ENCODE measurements around the gene EXT2.

The EXT2 gene

DNA sequence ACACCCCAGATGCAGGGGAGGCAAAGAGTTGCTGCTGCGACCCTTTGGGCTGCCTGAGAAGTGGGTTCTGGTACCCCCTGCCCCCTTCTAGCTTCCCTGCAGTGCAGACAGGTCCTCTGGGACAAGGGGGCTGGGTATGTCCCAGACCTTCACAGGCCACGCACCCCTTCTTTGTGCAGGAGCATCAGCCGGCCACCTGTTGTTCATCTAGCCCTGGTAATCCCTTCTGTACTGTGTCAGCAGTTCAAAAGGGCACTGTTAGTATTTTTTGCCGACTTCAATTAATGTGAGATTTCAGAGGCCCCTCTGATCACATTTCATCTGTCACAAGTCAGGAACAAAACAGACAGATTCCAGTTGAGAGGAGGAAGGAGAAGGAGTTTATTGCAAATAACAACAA is 164.6 kb downstream of the EXT2 start:
- TF ChIP-seq, protein P1, sequence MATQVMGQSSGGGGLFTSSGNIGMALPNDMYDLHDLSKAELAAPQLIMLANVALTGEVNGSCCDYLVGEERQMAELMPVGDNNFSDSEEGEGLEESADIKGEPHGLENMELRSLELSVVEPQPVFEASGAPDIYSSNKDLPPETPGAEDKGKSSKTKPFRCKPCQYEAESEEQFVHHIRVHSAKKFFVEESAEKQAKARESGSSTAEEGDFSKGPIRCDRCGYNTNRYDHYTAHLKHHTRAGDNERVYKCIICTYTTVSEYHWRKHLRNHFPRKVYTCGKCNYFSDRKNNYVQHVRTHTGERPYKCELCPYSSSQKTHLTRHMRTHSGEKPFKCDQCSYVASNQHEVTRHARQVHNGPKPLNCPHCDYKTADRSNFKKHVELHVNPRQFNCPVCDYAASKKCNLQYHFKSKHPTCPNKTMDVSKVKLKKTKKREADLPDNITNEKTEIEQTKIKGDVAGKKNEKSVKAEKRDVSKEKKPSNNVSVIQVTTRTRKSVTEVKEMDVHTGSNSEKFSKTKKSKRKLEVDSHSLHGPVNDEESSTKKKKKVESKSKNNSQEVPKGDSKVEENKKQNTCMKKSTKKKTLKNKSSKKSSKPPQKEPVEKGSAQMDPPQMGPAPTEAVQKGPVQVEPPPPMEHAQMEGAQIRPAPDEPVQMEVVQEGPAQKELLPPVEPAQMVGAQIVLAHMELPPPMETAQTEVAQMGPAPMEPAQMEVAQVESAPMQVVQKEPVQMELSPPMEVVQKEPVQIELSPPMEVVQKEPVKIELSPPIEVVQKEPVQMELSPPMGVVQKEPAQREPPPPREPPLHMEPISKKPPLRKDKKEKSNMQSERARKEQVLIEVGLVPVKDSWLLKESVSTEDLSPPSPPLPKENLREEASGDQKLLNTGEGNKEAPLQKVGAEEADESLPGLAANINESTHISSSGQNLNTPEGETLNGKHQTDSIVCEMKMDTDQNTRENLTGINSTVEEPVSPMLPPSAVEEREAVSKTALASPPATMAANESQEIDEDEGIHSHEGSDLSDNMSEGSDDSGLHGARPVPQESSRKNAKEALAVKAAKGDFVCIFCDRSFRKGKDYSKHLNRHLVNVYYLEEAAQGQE (IDR thresholded peaks at IDR 0.05; ENCODE audit: insufficient read depth in 1 of 2, low read depth in 2 of 2, low read length in 2 of 2): no peak
- no peak for TF ChIP-seq SIN3A (IDR thresholded peaks at IDR 0.05; ENCODE audit: borderline replicate concordance, insufficient read depth, low read length)
- no peak for TF ChIP-seq FOXP2 (optimal IDR thresholded peaks at IDR 0.05; ENCODE audit: borderline replicate concordance, extremely low read depth, extremely low read length, insufficient read depth)
- TF ChIP-seq POLR2AphosphoS5 (IDR thresholded peaks at IDR 0.05; ENCODE audit: low read depth, low read length): no peak
- TF ChIP-seq TAF1 (IDR thresholded peaks at IDR 0.05; ENCODE audit: borderline replicate concordance, insufficient read depth, low read length): no peak

DNA sequence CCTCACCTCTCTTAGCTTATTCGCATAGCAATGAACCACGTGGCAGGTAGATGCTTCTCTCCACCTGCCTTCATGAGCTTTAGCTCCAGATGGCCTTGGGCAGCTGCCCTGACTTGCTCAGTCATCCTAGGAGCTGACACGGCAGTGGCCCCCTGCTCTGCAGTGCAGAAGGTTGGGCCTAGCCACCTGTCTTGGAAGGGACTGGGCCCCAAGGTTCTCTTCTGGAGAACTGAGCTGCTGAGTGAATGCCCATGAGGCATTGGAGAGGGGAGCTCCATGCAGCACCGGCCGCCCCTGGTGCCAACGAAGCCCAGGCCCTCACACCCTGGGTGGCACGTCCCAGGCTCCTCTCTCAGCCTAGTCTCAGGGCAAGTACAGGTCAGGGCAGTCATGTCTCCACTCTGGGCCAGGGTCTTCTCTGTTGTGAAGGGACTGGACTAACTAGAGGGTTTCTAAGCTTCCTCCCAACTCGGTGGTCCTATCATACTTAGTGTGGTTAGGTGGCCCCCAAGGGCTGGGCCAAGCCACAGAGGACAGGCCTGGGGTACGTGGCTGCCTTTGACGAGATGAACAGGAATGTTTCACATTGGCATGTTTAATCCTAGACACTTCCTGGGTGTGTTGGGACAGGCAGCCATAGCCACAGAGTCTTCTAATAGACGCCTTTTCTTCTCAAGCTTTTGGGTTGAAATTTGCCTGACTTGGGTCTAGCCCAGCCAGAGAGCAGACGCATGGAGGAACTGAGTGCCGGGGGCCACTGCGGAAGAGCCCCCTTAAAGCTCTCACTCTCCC is 166.5 kb downstream of the EXT2 start:
- TF ChIP-seq FOXP2 (optimal IDR thresholded peaks at IDR 0.05; ENCODE audit: borderline replicate concordance, extremely low read depth, extremely low read length, insufficient read depth) (no peak), POLR2AphosphoS5 (IDR thresholded peaks at IDR 0.05; ENCODE audit: low read depth, low read length) (no peak), TAF1 (IDR thresholded peaks at IDR 0.05; ENCODE audit: borderline replicate concordance, insufficient read depth, low read length) (no peak), SIN3A (IDR thresholded peaks at IDR 0.05; ENCODE audit: borderline replicate concordance, insufficient read depth, low read length) (no peak)
- TF ChIP-seq, protein P1 (IDR thresholded peaks at IDR 0.05; ENCODE audit: insufficient read depth in 1 of 2, low read depth in 2 of 2, low read length in 2 of 2): no peak

DNA sequence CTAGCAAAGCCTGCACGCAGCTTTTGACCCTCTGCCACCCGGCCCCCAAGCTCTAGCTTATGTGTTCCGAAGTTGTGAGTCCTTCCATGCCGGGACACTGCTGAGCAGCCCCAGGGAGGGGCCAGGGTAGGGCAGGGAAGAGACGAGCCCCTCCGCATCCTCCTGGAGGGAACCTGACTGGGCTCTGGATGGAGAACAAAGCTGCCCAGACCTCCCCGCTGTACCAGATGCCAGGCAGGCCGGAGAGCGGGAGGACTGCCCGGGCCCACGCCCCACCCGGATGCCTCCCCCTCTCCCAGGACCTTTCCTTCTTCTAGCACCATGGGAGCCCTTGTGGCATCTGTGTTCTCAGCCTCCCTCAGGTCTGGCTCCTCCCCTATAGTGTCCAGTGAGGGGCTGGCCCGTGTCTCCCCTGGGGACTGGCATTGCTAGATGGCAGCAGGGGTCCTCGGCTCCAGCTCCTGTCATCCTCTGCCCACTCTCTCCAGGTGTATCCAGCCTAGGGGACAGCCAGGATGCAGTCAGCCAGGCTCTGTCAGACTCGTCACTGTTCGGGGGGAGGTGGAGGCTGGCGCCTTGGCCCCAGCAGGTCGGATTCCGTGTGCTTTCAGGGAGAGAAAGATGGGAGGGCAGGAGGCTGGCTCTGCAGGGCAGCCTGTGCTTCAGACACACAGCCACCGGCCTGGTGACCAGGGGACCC is 168.4 kb downstream of the EXT2 start:
- TF ChIP-seq POLR2AphosphoS5 (IDR thresholded peaks at IDR 0.05; ENCODE audit: low read depth, low read length): no peak
- TF ChIP-seq SIN3A (IDR thresholded peaks at IDR 0.05; ENCODE audit: borderline replicate concordance, insufficient read depth, low read length): no peak
- TF ChIP-seq FOXP2 (optimal IDR thresholded peaks at IDR 0.05; ENCODE audit: borderline replicate concordance, extremely low read depth, extremely low read length, insufficient read depth): no peak
- no peak for TF ChIP-seq TAF1 (IDR thresholded peaks at IDR 0.05; ENCODE audit: borderline replicate concordance, insufficient read depth, low read length)
- TF ChIP-seq, protein P1 (IDR thresholded peaks at IDR 0.05; ENCODE audit: insufficient read depth in 1 of 2, low read depth in 2 of 2, low read length in 2 of 2): no peak

DNA sequence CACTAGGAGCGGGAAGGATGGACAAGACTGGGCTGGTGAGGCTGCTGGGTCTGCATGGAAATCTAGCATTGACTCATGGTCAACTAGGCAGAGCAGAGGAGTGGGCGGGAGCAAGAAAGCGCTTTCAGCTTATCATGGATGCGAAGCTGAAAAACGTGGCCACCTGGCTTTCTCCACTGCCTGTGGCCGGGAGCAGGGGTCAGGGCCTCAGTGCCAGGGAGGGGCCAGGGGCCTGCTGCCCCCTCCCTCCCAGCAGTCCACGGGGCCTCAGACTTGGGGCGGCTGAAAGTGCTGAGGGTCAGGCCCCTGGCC is 168.9 kb downstream of the EXT2 start:
- TF ChIP-seq SIN3A (IDR thresholded peaks at IDR 0.05; ENCODE audit: borderline replicate concordance, insufficient read depth, low read length) (no peak), POLR2AphosphoS5 (IDR thresholded peaks at IDR 0.05; ENCODE audit: low read depth, low read length) (no peak)
- TF ChIP-seq, protein P1 (IDR thresholded peaks at IDR 0.05; ENCODE audit: insufficient read depth in 1 of 2, low read depth in 2 of 2, low read length in 2 of 2): no peak
